Activated naive CD8-positive, alpha-beta T cell (primary cell): Measurements from ENCODE around the gene DPP6.
"Not testable (repeated sequence)": the region's sequence is repeated elsewhere in the genome, so short reads cannot be mapped to it uniquely, and the experiment has no call there.

ENCODE experiments used
- H3K27ac Mint-ChIP-seq: one replicate; pipeline ENCODE4 v1.8.0; 2021; ENCODE audit warnings: mixed read lengths
- H3K27me3 Mint-ChIP-seq: one replicate; pipeline ENCODE4 v1.8.0; 2021; ENCODE audit warnings: mixed read lengths
- H3K36me3 Mint-ChIP-seq: one replicate; pipeline ENCODE4 v1.8.0; 2021; ENCODE audit warnings: mixed read lengths
- H3K4me1 Mint-ChIP-seq: one replicate; pipeline ENCODE4 v1.8.0; 2021; ENCODE audit warnings: low read depth, mixed read lengths
- H3K4me3 Mint-ChIP-seq: one replicate; pipeline ENCODE4 v1.8.0; 2021; ENCODE audit warnings: mild to moderate bottlenecking, mixed read lengths
- H3K9me3 Mint-ChIP-seq: one replicate; pipeline ENCODE4 v1.8.0; 2021; ENCODE audit warnings: low read depth, mixed read lengths

The DPP6 gene

DNA sequence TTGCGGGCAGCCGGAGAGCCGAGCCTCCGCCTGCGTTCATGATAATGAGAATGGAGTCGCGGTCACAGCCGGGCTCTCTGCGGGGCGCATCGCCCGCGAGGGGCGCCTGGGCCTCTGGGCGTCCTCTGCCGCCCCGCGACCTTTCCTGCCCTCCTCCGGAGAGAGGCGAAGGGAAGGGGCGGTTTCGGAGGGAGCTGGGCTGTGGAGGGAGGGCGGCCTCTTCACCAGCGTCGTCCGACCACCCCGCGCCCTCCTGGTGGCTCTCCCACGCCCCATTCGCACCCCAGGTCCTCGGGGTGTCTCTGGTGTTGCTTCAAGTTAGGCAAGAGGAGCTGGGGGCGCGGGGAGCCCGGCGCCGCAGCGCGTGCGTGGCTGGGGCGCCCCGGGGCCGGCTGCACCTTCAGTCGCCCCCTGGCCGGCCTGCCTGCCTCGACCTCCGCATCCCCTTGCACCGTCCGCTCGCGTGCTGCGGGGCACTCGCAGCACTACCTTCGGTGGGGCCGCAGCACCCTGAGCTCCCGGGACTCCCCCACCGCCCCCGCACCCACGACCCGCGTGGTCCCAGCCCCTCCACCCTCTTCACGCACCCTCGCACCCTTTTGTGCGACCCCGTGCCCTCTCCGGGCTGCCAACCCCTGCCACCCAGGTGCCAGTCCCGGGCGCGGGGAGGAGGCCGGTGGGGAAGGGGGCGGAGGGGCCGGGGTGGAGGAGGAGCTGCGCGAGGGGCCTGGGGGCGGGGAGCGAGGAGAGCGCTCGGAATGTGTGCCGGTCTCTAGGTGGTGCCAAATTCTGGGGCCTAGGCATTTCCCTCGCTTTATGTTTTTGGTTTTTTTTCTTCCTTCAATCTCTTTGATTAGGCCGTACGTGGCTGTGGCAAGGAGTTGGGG is at the start of gene DPP6:
TSS of gene DPP6 (plus strand) at position 756 of the 887 bp plus-strand sequence.
- not testable (repeated sequence) for H3K27ac Mint-ChIP-seq, H3K27me3 Mint-ChIP-seq, H3K9me3 Mint-ChIP-seq, H3K36me3 Mint-ChIP-seq, H3K4me1 Mint-ChIP-seq, H3K4me3 Mint-ChIP-seq

DNA sequence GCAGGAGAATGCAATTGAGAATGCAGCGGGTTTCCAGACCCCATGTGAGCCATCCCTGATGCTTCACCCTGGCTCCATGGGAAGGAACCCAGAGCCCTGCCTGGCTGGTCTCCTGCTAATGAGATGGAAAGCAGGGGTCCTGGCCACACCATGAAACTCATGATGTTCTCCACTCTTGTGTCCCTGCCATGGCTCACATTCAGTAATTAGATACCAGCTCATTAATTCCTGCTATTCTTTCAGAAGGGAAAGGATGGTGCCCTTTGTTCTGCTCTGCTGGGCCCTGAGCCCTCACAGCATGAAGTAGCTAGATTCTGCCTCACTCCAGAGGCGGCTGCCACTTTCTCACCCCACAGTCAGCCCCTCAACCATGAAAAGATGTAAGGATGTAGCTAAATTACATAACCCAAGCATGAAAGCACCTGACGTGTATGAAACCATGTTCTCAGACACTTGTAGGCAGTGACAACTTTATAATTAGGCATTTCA is 42.7 kb upstream of the DPP6 start:
- not testable (repeated sequence) for H3K9me3 Mint-ChIP-seq, H3K4me3 Mint-ChIP-seq, H3K4me1 Mint-ChIP-seq, H3K27ac Mint-ChIP-seq, H3K36me3 Mint-ChIP-seq, H3K27me3 Mint-ChIP-seq

DNA sequence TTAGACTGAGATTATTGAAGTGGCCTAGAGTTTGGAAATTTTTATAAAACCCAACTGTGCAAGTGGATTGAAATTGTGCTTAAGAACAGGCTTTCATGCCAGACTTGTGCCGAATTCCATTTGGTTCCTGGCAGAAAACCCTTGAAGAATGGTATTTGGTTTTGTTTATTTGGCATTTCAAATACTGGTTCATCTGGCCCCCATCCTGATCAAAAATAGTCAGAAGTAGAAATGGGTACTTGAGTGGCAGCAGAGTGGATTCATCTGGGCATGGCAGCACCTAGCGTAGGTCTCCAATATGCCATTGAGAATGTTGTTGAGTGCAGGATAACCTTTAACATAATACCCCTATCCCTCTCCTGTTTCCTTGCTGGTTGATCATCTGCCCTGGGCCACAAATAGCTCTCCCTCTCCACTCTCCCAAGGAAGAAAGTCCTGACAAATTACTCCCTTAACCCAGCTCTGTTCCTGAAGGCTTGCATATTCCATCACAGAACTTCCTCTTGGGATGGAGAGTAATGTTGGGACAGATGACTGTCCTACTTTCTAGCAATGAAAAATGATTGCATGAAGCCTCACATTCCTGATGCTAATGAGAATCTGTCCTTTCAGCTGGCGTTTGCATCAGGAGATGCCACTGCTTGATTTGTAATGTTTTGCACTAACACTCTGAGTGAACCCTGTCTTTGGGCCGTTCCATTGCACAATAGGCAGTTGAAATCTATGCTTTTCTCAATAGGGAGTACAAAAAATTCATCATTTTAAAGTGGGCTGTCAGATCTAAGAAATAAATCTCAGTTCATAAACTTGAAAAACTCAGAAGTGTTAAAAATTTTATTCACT is 41.3 kb upstream of the DPP6 start:
- H3K36me3 Mint-ChIP-seq, H3K4me3 Mint-ChIP-seq, H3K27ac Mint-ChIP-seq, H3K9me3 Mint-ChIP-seq, H3K4me1 Mint-ChIP-seq, H3K27me3 Mint-ChIP-seq: not testable (repeated sequence)

DNA sequence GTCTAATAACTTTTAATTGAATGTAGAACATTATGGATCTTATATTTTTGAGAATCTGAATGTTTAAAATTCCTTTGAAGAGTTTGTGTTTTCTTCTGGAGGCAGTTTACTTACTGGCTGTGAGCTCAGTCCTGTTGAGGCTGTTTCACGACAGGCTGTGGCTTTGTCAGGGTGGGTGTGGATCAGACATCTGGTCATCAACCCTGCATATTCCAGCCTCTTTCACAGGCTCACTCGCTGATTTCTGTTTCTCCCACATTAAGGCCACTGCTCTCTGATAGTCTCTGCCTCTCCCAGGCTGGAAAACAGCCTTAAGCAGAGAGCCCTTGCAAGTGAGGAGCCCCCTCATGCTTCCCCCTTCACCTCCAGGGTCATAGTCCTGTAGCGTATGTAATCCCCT is 39.4 kb upstream of the DPP6 start:
- H3K36me3 Mint-ChIP-seq, H3K4me3 Mint-ChIP-seq, H3K27ac Mint-ChIP-seq, H3K27me3 Mint-ChIP-seq, H3K9me3 Mint-ChIP-seq, H3K4me1 Mint-ChIP-seq: not testable (repeated sequence)

DNA sequence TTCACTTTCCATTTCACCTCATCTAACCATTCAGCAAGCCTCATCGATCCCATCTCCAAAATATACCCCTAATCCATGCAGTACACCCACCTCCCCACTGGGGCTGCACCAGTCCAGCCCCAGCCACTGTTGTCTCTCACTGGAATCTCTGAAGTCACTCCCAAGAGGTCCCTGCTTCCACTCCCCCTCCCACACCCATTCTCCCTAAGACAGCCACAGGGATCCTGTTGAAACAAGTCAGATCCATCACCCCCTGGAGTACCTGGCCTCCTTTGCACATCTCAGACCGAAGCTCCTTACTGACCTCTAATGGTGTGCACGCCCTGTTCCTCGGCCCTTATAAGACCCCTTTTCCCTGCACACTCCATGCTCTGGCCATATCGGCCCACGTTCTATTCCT is 36.6 kb upstream of the DPP6 start:
- not testable (repeated sequence) for H3K27ac Mint-ChIP-seq, H3K27me3 Mint-ChIP-seq, H3K4me1 Mint-ChIP-seq, H3K36me3 Mint-ChIP-seq, H3K9me3 Mint-ChIP-seq, H3K4me3 Mint-ChIP-seq

DNA sequence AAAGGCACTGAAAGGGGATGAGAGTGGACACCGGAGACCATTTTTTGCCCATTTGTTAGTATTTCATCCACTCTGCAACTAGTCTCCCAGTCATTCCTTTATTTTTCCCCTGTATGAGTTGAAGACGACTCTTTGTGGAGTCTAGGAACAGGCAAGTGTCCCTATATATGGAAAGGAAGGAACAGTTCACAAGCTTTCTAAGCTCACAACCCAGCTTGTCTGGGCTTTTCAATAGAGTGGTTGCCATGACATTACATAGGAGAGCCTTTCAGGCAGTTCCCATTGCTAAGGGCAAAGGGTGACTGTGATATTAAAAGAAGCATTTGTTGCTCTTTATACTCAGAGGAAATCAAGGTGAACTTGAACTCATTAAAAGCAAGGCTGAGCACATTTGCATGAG is 33.8 kb upstream of the DPP6 start:
- H3K9me3 Mint-ChIP-seq, H3K27ac Mint-ChIP-seq: not testable (repeated sequence)

DNA sequence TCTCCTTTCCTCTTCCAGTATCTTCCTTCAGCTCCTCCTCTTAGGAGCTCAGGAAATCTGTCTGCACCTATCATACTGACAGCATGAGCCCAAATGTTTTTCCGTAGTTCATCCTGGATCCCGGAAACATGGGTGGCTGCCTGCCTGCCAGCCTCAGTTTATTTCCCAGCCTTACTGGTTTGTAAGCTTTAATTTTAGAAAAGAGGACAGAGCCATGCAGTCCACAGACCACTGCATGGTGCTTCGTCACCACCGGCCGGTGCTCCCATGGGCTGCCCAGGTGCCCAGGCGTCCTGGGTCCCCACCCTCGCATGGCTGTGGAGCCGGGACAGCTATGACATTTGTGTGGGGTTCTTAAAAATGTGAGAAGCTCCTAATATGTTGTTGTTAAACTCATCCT is 24.4 kb upstream of the DPP6 start:
- not testable (repeated sequence) for H3K36me3 Mint-ChIP-seq, H3K9me3 Mint-ChIP-seq, H3K27me3 Mint-ChIP-seq, H3K27ac Mint-ChIP-seq, H3K4me3 Mint-ChIP-seq, H3K4me1 Mint-ChIP-seq

More for the DNA sequence above, 33.8 kb upstream of the DPP6 start:
- H3K4me3 Mint-ChIP-seq, H3K4me1 Mint-ChIP-seq, H3K36me3 Mint-ChIP-seq, H3K27me3 Mint-ChIP-seq: not testable (repeated sequence)

DNA sequence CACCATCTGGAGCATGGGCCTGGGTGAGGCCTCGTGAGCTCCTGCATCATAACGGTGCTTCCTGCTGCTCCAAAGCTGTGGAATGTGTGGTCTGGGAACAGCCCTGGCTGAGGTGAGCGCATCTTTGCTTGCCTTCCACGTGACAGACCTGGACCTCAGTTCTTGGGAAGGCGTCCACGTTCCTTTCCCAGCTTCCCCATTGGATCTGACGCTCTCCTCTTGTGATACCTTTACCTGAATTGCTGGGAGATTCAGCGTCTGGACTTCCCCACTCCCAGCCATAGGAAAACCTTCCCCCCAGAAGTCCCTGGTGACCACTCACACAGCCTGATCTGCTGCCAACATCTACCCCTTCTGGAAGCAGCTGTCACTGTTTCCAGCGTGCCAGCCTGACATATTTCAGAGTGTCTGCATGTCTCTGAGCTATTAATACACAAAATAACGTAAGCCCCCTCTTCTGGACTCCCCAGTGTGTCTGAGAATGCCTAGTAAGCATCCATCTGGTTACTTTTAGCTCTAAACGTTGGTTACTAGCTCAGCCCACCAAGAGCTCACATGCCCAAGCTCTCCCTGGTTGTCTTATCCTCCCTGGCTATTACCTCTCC is 21.6 kb upstream of the DPP6 start:
- not testable (repeated sequence) for H3K27ac Mint-ChIP-seq, H3K36me3 Mint-ChIP-seq, H3K27me3 Mint-ChIP-seq, H3K9me3 Mint-ChIP-seq, H3K4me1 Mint-ChIP-seq, H3K4me3 Mint-ChIP-seq

DNA sequence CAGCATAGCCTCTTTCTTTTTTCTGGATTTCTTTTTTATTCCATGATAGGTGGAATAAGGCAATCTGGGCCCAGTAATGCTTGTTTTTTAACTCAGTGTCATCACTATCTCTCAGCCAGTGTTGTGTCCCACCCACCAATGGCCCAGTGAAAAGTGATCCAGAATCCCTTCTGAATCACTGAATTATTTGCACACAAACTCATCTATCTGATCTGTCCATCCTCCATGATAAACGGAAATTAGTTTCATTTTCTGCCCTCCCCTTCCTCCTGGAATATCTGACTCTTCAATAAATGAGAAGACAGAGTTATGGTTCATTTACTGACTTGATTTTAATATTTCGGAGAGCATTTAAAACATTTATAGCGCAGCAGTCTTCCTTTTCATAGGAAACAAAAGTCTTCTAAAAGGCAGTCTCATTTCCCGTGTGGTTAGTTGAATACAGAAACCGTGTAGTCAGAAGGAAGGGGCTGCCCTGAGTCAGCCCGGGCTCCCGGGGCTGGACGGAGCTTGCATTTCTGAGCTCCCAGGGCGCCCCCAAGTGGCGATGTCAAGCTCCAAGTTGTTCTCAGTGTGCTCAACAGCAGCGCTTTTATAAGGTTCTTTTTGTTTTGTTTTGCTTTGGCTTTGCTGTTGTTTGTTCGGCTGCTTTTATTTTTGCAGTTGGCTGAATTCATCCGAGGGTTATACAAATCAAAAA is 12.6 kb upstream of the DPP6 start:
- H3K27me3 Mint-ChIP-seq, H3K27ac Mint-ChIP-seq, H3K9me3 Mint-ChIP-seq, H3K36me3 Mint-ChIP-seq, H3K4me1 Mint-ChIP-seq, H3K4me3 Mint-ChIP-seq: not testable (repeated sequence)

DNA sequence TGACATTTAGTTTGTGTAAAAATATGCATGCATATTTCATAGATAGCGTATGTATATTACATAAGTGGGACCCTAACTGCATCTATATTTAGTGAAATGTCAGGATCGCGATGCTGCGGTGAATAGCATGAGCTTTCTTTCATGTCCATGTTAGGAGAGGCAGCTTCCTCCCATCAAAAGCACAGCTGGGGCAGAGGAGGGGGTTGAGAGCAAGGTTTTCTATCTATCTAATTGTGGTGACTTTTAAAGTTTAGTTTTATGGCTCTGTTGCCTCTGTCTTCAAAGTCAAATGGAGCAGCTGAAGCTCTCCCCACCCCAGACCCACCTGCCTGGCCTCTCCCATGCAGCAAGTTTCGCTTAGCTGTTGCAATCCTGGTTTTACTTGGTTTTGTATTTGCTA is 1.8 kb upstream of the DPP6 start:
- H3K27me3 Mint-ChIP-seq, H3K27ac Mint-ChIP-seq, H3K4me3 Mint-ChIP-seq, H3K36me3 Mint-ChIP-seq, H3K4me1 Mint-ChIP-seq, H3K9me3 Mint-ChIP-seq: not testable (repeated sequence)

DNA sequence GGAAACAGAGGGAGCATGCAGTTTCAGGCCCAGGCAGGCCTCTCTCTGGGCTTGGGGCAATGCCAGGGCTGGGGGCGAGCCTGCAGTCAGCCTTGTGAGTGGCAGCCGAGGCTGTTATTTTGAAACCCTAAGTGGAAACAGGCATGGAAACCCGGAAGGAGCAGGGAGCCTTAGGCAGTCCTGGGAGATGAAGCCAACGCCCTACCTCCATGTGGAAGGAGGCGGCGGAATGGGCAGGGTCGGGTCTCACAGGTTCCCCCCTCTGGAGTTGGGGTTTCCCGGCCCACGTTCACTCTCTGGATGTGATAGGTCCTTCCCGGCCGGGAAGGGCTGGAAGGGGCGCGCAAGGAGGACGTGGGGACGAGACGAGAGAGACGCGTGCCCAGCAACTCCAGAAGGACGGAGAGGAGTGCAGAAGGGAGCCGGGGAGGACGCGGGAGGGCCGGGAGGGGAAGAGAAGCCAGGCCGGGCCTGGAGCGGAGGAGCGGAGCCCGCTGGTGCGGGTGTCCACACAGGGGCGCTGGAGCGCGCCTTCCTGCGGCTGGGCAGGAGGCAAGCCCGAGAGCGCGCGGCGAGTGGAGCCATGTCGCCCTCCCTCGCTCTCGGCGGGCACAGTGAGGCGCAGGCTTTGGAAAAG is 1.1 kb upstream of the DPP6 start:
- not testable (repeated sequence) for H3K27me3 Mint-ChIP-seq, H3K9me3 Mint-ChIP-seq, H3K4me1 Mint-ChIP-seq, H3K27ac Mint-ChIP-seq, H3K36me3 Mint-ChIP-seq, H3K4me3 Mint-ChIP-seq

DNA sequence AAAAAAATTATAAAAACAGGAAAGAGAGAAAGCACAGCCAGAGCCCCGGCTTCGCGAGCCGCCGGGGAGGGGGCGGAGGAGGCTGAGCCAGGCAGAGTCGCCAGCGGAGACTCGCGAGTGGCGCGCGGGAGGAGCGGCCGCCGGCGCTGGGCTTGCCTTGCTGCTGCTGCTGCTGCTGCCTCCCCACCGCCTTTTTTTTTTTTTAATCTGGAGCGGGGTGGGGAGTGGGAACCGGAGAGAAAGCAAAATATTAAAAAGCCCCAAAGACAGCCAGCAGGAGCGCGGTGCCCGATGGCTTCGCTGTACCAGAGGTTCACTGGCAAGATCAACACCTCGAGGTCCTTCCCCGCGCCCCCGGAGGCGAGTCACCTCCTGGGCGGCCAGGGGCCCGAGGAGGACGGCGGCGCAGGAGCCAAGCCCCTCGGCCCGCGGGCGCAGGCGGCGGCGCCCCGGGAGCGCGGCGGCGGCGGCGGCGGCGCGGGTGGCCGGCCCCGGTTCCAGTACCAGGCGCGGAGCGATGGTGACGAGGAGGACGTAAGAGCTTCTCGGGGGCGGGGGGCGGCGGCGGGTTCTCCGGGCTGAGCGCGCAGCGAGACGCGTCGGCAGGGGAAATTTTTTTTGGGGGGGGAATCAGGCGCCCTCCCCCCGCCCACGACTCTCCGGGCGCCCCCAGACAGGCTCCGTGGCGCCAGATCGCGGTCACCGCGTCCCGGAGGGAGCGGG is 493 bp downstream of the DPP6 start:
- not testable (repeated sequence) for H3K4me3 Mint-ChIP-seq, H3K36me3 Mint-ChIP-seq, H3K4me1 Mint-ChIP-seq, H3K27me3 Mint-ChIP-seq, H3K27ac Mint-ChIP-seq, H3K9me3 Mint-ChIP-seq

DNA sequence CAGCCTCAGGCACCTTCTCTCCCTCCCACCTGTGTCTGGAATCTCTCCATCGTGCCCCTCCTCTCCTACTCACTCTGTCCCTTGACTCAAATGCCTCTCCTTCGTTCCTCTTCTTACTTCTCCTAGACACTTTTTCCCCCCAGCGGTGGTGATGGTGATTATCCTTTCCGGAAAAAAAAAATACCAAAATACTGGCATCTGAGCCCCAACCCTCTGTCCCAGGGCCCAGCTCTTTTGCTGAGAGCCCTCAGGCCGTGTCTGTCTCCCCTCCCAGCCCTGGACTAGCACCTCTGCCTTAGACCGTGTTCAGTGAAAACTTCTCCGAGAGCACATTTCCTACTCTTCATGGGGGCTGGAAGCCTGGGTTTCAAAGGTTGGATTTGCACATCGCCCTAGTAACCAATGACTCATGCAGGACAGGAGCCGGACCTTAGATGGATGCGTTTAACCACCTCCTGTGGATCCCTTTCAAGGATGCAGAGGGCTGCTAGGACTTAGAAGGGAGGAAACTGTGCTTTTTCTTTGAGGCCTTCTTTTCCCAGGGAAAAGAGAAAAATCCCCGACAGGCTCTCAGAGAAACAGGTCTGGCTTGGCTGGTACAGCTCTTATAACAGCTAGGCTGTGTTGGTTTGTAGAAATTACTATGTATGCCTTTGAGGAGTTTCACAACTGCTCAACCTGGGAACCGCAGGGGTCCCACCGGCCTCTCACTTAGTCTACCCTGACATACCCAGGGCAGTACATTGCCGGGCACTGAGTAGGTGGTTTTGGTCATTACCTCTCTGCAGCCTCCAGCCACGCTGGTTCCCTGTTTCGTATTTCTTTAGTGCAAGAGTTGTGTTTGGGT is 1.5 kb downstream of the DPP6 start:
- H3K9me3 Mint-ChIP-seq, H3K4me3 Mint-ChIP-seq, H3K4me1 Mint-ChIP-seq, H3K27ac Mint-ChIP-seq, H3K27me3 Mint-ChIP-seq, H3K36me3 Mint-ChIP-seq: not testable (repeated sequence)
